K562 treated with DMSO at 1 percent for 4 hours (cell line): Measurements from ENCODE around the gene CORT. TPM values are rescaled to one million over a fixed set of nuclear protein-coding genes. Genes with fewer than 3 reads are reported as not detected.

Source experiments
- total RNA-seq: library from RNA; unstranded; fragments of 300-600 nt; gene quantifications from 2 replicates; pipeline ENCODE4 v1.2.3, GENCODE V29; 2022; ENCODE audit not compliant: insufficient read depth

The CORT gene
- total RNA-seq: 0.79 TPM in 1 of 2 replicates, not detected in the other

GRCh38 chr1:10449751-10450150 lies at the start of gene CORT:
Gene CORT, plus strand, starts transcription at chr1:10450031. Its CDS starts 193 bp downstream, at chr1:10450224.

GRCh38 chr1:10430216-10431069 lies 19.4 kb upstream of the CORT start, which contains the start of gene CENPS:
Gene CENPS, plus strand, starts transcription at chr1:10430433. Its CDS starts 85 bp downstream, at chr1:10430518.

GRCh38 chr1:10472220-10473144 lies 22.7 kb downstream of the CORT start, which contains the start of gene DFFA:
Gene DFFA, minus strand, starts transcription at chr1:10472529. Its CDS starts 71 bp downstream, at chr1:10472458.

GRCh38 chr1:10474613-10475507 lies 25.0 kb downstream of the CORT start, which contains the start of gene PEX14:
Gene PEX14, plus strand, starts transcription at chr1:10474950. Its CDS starts 17 bp downstream, at chr1:10474967.

Other genes starting within 250 kb of the CORT start
- gene KIF1B, start 239.5 kb upstream of the CORT start, total RNA-seq: 10.9 and 11.6 TPM in 2 replicates
- 421 and 440 TPM in 2 replicates for gene PGD, start 51.0 kb upstream of the CORT start, total RNA-seq
- 16.4 and 26.2 TPM in 2 replicates for gene CENPS, start 19.6 kb upstream of the CORT start, total RNA-seq
- 15.4 and 19.6 TPM in 2 replicates for gene DFFA, start 22.5 kb downstream of the CORT start, total RNA-seq
- gene PEX14, start 24.9 kb downstream of the CORT start, total RNA-seq: 38.6 and 38.8 TPM in 2 replicates